AG09309 (cell line): ENCODE data around the gene PLCB2.

Experiments
- DNase-seq: peaks from one replicate; pipeline ENCODE4 v3.0.0-alpha.2; 2010; ENCODE audit warnings: low read depth
- H3K4me3 ChIP-seq: 2 replicates; pipeline ENCODE4 v1.5.1; 2011; ENCODE audit warnings: mild to moderate bottlenecking, low read depth, low read length, moderate library complexity; ENCODE audit not compliant: control insufficient read depth
- TF ChIP-seq, protein P1 (sequence below): IDR thresholded peaks from 2 replicates; pipeline ENCODE4 v1.5.1; 2011; ENCODE audit warnings: mild to moderate bottlenecking, low read depth, low read length, inconsistent platforms; ENCODE audit not compliant: insufficient read depth, control insufficient read depth; ENCODE audit errors: missing control alignments

Gene PLCB2

DNA sequence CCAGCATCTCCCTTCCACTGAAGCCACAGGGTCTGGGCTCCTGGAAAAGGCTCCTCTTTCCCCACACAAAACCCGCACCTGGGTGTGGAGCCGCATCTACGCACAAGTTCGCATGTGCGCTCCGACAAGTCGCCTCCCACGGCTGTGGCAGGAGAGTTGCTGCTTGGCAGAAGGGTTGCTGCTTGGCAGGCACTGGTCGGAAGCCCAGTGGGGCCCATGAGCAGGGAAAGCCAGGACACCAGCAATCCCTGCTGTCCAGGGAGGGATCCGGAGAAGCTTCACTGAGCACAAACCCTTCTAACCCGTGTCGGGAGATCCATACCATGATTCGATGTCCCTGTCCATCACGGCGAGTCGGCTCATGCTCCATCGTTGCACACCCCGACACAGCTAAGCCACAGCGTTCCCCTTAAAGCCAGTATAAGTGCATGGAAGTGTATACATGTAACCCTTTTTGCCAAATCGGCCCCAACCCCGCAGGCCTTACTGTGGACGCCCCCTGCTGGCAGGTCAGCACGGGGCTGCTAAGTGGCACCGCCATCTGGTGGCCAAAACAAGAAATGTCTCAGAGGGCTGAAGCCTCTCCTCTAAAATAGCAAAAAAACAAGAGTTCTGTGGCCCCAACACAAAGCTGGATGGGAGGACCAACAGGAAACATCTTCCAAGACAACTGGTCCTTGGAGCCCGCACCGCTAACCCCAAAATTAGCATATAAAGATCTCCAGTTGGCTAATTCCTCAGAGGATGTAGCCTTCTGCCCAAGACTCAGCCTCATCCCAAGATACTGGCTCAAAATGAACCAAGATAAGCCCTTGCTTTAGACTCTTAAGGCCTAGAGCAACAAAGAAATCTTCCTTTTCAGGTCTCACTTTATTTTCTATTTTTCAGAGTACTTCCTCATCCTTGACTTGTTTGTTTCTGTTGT is 33.1 kb downstream of the PLCB2 start:
- H3K4me3 ChIP-seq: no peak overlapping the region
- TF ChIP-seq, protein P1, sequence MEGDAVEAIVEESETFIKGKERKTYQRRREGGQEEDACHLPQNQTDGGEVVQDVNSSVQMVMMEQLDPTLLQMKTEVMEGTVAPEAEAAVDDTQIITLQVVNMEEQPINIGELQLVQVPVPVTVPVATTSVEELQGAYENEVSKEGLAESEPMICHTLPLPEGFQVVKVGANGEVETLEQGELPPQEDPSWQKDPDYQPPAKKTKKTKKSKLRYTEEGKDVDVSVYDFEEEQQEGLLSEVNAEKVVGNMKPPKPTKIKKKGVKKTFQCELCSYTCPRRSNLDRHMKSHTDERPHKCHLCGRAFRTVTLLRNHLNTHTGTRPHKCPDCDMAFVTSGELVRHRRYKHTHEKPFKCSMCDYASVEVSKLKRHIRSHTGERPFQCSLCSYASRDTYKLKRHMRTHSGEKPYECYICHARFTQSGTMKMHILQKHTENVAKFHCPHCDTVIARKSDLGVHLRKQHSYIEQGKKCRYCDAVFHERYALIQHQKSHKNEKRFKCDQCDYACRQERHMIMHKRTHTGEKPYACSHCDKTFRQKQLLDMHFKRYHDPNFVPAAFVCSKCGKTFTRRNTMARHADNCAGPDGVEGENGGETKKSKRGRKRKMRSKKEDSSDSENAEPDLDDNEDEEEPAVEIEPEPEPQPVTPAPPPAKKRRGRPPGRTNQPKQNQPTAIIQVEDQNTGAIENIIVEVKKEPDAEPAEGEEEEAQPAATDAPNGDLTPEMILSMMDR: peak; percentile 100
- peak; percentile 37 for DNase-seq

DNA sequence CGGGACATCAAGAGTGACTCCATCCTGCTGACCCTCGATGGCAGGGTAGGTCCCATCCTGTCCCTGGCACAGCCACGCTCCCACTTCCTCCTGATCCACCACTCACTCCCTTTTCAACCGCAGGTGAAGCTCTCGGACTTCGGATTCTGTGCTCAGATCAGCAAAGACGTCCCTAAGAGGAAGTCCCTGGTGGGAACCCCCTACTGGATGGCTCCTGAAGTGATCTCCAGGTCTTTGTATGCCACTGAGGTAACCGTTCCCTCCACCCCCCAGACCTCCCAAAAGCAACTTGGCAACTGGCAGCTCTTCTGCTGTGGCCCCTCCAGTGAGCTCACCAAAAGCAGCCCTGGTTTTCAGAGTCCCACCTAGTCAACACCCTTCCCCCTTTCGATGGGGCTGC is 34.3 kb downstream of the PLCB2 start:
- H3K4me3 ChIP-seq: no peak overlapping the region
- no peak for DNase-seq
- TF ChIP-seq, protein P1: no peak

DNA sequence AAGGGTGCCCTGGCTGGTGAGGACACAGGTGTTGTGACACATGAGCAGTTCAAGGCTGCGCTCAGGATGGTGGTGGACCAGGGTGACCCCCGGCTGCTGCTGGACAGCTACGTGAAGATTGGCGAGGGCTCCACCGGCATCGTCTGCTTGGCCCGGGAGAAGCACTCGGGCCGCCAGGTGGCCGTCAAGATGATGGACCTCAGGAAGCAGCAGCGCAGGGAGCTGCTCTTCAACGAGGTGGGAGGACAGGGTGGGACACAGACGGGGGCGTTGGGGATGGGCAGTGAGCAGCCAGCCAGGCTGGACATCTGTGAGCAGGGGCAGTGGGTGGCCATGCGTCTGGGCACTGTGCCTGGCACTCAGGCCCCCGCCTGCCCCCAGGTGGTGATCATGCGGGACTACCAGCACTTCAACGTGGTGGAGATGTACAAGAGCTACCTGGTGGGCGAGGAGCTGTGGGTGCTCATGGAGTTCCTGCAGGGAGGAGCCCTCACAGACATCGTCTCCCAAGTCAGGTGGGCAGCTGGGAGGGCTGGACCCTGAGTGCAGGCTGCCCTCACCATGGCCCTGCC is 35.2 kb downstream of the PLCB2 start:
- DNase-seq: no peak
- TF ChIP-seq, protein P1: no peak
- no peak overlapping the region for H3K4me3 ChIP-seq

DNA sequence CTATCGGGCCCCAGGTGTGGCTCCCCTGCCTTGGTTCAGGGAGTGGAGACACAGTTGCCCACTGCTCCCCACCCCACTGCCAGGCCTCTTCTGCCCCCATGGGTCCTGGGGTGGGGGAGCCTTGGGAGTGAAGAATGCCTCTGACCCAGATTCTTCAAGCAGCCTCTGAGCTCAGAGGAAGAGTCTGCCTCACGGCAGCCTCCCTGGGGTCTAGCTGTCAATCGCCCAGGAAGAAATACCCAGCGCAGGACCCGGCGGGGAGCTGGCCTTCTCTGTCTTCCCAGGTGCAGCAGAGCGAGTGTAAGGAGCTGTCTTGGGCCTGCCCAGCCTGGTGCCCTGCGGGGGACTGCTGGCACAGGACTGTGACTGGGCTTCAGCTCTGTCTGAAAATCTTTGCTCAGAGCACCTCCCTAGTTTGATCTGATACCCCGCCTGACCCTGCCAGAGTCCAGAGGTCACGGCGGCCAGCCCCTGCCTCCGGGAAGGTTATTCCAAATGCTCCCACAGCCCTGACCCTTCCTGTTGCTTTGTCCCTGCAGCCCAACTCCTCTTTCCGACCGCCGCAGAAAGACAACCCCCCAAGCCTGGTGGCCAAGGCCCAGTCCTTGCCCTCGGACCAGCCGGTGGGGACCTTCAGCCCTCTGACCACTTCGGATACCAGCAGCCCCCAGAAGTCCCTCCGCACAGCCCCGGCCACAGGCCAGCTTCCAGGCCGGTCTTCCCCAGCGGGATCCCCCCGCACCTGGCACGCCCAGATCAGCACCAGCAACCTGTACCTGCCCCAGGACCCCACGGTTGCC is 35.9 kb downstream of the PLCB2 start:
- TF ChIP-seq, protein P1: no peak
- no peak for DNase-seq
- H3K4me3 ChIP-seq: no peak overlapping the region

DNA sequence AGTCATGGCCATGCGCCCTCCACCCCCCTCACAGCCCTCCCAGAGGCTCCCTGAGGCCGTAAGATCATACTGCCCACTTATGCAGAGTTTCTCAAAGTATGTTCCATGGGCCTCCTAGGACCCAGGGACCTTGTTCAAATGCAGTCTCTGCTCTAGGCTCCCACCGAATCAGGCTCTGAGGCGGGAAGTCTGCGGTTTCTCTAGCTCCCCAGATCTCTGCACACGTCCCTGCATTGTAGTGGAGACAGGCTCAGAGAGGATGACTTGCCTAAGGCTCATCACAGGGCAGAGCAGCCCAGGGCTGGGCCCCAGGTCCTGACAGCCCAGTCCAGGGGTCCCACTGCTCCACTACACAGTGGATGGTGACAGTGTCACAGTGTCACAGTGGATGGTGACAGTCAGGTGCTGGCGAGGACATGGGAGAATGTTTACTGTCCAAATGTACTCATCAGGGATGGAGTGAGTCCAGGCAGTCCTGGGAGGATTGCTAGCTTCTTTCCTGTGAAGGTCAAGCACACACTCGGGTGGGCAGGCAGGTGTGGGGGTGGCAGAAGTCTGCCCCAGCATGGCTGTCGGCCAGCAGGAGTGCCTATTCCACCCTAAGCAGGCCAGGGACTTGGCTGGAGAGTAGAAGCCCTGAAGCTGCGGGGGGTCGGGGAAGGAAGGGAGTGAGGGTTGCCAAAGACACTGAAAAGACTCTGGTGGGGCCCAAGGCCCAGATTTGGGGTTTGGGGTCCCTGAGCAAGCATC is 37.3 kb downstream of the PLCB2 start:
- TF ChIP-seq, protein P1: no peak
- H3K4me3 ChIP-seq: no peak overlapping the region

DNA sequence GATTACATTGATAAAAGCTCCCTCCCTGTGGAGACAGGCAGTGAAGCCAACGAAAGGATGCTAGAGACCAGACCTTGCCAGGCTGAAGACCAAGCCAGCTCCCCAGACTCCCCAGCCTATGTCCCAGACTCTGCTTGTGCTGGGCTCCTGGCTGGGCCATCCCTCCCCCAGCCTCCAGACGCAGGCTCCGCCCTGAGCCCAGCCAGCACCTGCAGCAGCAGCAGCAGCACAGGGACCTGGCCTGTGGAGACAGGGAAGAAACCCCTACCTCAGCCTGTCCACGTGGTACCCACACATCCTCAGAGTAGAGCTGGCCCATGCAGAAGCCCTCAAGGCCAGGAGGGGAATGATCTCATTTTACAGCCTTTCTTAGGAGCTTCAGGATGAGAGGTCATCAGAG is 38.1 kb downstream of the PLCB2 start:
- H3K4me3 ChIP-seq: no peak overlapping the region
- no peak for DNase-seq
- TF ChIP-seq, protein P1: no peak

More for the DNA sequence above, 37.3 kb downstream of the PLCB2 start:
- no peak for DNase-seq
